HG03575 (cell line): ENCODE data around the gene CTDNEP1.

Experiments
- ATAC-seq: cut with Tn5 transposase; IDR thresholded peaks from one replicate; pipeline ENCODE4 v1.9.1; 2021; ENCODE audit not compliant: unreplicated experiment, insufficient number of reproducible peaks, low FRiP score; ENCODE audit errors: extremely low read depth

The CTDNEP1 gene

DNA sequence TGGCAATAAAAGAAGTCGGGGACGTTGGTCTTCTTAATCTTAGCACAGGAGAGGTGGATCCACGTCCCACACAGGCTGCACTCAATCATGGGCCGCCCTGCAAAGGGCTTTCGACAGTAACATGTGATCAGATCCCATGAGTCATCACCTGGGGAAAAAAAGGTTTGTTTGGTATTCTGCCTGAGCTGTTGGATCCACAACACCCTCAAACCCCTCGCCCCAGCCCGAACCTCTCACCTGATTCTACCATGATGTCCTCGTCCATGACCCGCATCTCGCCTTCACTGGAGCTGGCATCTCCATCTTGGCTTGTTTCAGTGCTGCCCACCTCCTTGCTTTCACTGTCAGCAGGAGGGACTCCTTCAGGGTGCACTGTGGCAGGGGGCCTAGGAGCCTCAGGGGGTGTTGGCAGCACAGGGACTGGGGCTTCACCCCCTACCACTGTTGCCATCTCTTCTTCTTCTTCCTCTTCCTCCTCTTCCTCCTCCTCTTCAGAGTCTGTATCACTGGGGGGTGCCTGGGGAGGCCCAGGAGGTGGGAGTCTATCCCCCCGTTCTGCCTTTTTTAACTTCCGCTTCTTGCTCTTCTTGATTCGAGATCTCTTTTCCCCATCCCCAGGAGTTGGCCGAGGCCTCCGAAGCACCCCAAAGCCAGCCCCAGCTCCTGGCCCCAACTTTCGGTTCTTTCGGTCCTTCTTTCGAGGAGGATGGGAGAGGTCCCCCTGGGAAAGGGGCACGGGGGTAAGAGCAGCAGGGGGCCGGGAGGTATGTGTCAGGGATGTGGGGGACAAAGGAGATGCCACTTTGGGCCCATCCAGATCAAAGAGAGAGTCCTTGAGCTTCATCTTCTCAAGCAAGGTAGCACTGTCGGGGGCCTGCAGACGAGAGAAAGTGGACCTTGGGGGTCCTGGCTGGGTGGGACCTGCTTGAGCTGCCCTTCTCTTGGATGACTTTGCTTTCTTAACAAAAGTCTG is 15.6 kb downstream of the CTDNEP1 start:
- ATAC-seq, result no peak

DNA sequence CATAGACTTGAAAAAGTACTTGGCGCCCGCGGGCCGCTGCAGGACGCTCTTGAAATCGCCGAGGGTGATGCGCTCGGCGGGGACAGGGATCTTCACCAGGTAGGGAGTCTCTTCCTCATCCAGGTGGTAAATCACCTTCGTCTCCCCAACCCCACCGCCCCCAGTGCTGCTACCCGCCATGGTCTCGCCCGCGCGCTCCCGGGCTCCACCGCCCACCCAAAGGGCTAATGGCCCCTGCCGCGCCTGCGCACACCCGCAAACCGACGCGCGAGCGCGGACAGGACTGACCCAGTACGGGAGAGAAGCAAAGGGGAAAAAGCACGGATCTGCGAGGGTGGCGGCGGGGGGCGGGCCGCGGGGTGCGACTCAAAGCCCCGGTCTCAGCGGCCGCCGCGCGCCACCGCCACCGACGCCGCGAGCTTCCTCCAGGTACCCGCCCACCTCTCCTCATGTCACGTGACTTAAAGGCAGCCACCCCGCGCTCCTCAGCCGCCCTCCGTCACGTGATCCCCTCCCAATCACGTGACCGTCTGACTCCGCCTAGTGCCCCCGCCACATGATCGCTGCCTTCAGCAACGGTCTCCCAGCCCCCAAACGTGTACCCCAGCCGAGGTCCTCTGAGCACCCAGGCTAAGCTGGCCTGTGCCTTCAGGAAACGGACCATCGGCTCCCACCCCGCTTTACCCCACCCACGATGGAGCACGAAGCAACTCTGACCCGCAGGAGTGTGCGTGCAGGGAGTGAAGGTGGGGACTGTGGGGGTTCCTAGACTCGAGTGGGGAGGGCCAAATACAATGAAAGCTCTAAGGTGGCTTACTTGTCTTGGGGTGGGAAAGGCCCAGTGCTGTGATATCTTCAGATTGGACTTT is 17.2 kb downstream of the CTDNEP1 start, which contains the start of gene DVL2:
Gene DVL2, minus strand, starts transcription at position 435 of the 869 bp plus-strand sequence. Its CDS starts 255 bp downstream, at position 180.
- ATAC-seq, result no peak

DNA sequence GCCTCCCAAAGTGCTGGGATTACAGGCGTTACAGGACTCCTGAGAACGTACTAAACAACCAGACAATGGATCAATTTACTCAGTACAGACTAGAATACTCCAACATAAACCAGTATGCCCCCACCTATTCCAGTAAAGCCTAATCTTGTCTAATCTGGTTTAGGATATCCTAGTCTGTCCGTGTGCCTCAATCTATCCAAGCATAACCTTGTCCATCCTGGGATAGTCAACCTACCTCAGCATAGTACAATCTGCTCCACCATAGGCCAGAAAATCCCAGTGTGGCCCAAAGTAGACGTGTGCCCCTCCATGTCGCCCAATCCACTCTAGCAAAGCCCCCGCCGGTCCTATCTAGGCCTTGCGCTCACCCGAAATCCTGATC is 17.8 kb downstream of the CTDNEP1 start:
- no peak for ATAC-seq

DNA sequence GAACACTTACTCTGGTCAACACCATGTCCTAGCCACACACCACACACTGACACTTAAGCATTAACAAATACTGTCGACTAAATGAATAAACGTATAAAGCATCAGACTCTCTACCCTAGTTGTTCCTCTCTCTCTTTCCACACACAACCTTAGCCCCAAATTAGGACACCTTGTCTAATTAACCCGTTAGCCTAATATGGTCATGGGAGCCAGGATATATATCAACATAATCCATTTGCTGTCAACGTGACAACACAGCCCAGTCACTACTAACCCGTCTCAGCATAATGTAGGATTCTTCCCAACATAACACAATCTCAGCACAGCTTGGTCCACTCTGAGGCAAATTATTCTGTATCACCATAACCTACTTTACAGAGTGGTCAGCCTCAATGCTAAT is 19.4 kb downstream of the CTDNEP1 start:
- no peak for ATAC-seq

DNA sequence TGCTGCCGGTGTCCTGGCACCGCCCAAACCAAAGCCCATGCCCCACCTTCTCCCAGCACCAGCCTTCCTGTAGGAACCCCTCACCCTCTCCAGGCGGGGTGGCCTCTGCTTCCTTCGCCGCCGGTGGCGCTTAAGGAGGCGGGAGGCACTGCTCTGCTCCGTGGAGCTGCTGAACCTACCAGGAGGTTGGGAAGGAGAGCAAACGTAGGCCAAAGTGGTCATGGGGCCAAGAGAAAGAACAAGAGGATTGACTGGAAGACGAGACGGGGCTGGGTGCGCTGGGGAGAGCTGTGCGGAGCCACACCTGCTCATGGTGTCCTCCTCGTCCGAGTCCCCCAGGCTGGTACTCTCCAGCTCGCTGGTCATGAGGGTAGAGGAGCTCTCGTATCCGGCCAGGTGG is 22.0 kb downstream of the CTDNEP1 start:
- no peak for ATAC-seq

DNA sequence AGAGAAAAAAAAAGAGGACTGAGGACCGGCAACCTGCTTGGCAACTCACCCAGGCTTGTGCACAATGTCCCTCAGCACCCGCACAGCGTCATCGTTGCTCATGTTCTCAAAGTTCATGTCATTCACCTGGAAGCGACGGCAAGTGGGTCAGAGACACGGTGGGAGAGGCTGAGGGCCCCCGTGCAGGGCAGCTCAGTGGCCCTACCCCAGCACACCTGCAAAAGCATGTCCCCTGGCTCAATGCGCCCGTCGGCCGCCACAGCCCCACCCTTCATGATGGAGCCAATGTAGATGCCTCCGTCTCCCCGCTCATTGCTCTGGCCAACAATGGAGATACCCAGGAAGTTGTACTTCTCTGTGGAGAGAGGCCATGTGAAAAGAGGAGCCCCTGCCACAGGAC is 22.6 kb downstream of the CTDNEP1 start:
- no peak for ATAC-seq

DNA sequence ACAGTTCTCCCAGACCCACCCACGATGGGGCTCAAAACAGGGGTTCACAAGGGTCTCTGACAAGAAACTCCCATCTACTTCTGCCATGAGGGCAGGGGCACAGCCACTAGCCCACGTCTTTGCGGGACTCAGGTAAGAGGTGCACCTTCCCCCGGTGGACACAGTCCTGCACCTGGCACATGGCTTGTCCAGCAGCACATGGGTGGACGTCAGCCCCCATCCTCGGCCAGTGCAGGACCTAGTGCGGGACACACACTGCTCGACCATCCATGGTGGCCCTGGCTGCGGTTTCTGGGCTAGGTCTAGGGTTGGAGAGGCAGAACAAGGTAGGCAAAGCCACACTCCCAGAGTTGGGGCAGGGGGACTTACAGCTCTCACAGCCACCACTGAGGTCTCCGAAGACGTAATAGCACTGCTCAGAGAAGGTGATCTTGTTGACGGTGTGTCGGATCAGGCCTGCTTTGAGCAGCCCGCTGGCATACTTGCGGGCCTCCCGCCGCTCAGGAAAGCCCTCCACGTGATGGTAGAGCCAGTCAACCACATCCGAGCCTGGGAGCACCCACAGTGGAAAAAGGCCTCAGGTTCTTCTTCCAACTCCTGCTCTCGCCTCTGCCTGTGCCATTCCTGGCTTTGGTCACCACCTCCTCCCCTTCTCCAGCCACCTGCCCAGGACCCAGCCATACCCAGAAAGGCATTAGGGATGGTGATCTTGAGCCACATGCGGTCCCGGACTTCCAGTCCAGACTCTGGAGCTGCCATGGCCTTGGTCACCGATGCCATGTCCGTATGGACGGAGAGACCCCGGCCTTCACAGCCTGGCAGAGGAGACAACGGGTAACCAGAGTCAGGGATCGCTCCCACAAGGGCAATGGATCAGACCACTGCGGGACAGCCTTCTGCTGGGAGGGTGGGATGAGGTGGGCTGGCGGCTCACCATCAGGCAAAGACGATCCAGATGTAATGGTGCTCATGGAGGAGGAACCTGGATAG is 24.5 kb downstream of the CTDNEP1 start:
- no peak for ATAC-seq

DNA sequence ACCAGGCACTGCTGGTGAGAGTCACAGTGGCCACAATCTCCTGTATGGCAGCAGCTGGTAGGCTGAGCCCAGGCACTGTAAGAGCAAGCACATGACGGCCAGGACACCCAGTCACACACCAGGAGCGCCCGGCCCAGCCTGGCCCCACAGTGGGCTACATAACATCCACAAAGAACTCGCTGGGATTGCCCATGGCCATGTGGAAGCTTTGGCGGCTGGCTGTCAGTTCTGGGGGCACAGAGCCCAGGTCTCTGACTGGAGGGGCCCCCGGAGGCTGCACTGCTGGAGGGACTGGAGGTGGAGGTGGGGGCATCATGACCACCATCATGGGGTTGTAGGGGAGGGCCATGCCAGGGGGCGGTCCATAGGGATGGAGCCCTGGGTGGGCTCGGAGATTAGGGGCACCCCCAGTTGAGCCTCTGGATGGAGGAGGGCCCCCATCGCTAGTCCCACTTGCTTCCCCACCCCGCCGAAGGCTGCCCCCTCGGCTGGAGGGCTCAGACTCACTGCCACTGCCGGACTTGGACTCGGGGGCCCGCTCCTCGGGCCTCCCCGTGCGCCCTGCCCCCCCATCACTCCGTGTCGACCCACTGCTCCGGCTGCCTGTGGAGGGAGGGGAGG is 25.7 kb downstream of the CTDNEP1 start:
- no peak for ATAC-seq

DNA sequence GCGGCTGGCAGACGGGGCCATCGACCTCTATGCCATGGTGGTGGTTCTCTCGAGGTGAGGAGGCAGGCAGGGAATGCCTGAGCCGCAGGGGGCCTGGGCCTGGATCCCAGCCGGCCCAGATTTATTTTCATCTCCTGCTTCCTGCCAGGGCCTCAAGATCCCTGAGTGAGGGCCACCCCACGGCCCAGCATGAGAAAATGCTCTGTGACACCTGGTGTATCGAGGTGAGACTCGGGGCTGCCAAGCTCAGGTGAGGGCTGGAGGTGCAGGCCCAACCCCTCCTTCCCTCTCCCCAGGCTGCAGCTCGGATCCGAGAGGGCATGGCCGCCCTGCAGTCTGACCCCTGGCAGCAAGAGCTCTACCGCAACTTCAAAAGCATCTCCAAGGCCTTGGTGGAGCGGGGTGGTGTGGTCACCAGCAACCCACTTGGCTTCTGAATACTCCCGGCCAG is 26.8 kb downstream of the CTDNEP1 start:
- no peak for ATAC-seq

DNA sequence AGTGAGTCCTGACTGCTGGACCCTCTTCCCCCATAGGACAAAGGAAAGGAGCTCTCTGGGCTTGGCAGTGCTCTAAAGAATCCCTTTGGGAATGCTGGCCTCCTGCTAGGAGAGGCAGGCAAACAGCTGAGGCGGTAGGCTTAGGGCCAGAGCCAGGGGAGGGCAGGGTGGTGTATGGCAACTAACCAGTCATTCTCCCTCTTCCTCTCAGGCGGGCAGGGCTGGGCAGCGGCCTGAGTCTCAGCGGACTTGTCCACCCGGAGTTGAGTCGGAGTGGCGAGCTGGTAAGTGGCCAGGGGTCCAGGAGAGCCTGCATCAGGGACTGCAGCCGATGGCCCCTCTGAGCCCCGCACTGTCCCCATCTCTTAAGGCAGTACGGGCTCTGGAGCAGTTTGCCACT is 27.4 kb downstream of the CTDNEP1 start:
- ATAC-seq, result no peak

DNA sequence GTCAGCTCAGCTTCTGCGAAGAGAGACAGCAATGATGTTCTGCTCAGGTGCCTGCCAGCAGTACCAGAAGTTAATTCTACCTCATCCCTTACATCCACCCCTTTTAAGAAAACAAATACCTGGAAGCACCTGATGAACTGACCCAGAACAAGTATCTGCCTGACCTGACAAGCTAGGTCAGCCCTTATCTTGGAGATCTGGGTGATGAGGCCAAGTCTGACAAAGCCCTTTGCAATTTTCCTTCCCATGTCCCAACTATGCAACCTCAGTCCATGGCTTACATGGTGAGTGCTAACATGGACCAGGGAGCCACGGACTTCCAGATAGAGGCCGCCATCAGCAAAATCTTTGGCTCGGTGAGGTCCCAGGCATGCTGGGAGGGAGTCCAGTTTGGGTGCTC is 28.2 kb downstream of the CTDNEP1 start:
- ATAC-seq, result no peak

DNA sequence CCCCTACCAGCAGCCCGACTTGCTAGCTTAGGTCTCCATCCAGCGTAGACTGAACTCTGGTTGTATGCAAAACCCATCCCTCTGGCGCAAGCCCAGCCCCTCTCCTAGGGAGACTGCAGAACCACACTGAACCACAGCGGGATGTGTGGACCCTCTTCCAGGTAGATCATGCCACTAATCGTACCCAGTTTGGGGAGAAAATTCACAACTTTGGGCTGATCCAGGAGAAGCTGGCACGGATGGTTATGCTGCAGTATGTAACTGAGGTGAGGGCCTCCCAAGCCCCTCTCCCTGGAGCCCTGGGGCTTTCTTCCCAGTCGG is 28.6 kb downstream of the CTDNEP1 start:
- no peak for ATAC-seq

DNA sequence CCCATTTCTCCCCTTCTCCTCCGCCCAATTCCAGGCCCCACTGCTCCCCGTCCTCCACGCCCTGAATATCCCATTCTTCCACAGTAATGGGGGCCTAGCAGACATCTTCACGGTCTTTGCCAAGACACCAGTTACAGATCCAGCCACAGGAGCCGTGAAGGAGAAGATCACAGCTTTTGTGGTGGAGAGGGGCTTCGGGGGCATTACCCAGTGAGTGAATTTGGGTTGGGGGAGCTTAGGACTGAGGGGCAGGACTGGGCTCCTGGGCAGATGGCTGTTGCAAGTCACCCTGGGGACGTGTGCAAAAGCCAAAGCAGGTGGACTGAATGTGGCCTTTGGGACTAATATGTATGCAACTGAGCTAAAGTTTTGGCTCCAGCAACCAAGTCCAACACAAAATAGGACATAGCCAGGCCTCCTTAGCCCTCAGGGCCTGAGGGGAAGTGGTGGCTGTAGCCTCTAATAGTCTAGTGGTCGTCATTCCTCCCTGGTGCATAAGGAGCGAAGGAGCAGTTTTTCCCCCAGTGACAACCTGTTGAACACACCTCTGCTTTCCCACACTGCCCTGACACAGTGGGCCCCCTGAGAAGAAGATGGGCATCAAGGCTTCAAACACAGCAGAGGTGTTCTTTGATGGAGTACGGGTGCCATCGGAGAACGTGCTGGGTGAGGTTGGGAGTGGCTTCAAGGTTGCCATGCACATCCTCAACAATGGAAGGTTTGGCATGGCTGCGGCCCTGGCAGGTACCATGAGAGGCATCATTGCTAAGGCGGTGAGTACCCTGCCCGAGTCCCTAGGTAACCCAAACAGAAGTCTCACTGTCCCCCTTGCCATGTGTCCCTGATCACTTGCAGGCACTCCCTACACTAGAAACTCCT is 29.2 kb downstream of the CTDNEP1 start:
- ATAC-seq, result no peak

DNA sequence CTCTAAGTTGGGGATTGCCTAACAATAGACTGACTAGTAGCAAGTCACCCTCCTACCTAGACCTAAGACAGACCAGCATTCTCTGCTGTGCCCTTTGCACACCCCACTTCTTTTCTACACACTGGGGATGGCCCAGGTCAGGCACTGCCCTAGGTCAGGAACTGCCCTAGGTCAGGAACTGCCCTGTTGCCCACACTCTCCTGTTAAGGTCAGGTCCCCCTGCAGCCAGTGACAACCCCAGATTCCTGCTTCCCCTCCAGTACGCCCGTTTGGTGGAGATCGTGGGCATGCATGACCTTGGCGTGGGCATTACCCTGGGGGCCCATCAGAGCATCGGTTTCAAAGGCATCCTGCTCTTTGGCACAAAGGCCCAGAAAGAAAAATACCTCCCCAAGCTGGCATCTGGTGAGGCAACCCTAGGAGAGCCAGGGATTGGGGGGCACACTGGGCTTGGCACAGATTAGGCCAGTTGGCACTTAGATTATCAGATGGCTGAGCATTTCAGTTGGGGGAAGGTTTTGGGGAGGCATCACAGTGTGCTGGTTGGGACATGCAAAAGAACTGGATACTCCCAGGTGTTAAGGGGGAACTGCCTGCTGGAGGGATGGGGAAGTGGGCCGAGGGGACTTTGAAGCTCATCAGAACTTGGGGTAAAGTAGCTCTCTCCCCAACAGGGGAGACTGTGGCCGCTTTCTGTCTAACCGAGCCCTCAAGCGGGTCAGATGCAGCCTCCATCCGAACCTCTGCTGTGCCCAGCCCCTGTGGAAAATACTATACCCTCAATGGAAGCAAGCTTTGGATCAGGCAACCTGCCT is 30.0 kb downstream of the CTDNEP1 start:
- no peak for ATAC-seq

DNA sequence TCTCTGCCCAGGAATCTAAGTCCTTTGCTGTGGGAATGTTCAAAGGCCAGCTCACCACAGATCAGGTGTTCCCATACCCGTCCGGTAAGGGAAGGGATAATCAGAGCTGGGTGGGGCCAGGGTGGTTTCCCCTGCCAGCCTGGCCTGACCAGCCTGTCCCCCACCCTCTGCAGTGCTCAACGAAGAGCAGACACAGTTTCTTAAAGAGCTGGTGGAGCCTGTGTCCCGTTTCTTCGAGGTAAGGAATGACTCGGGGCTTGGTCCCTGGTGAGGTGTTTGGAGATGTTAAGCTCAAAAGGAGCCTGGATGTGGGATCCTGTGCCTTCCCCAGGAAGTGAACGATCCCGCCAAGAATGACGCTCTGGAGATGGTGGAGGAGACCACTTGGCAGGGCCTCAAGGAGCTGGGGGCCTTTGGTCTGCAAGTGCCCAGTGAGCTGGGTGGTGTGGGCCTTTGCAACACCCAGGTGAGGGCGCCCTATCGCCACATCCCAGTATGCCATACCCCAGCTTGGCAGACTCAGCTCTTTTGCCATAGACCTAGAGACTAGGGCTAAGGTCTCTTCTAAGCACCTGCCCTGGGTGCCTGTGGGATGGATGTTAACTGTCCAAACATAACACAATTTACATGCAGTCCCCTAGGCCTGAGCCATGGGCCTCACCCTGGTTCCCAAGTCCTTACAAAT is 30.8 kb downstream of the CTDNEP1 start:
- no peak for ATAC-seq
